Activated CD4-positive, alpha-beta memory T cell treated with anti-CD3 and anti-CD28 coated beads for 36 hours (primary cell): Measurements from ENCODE around the gene ERGIC2. TPM values are rescaled to one million over a fixed set of nuclear protein-coding genes. Genes with fewer than 3 reads are reported as not detected.

Experiments used
- CTCF ChIA-PET: fragments of 350-600 bp; sonication (Branson Sonifier 250); formaldehyde crosslinking; loops from one replicate; lab custom pipeline; 2021; ENCODE audit warnings: antibody characterized with exemption, inconsistent platforms; lab: Charles Lee
- POLR2A ChIA-PET: fragments of 350-600 bp; sonication (Branson Sonifier 250); formaldehyde crosslinking; loops from one replicate; lab custom pipeline; 2021; ENCODE audit warnings: antibody characterized with exemption; lab: Charles Lee
- DNase-seq: peaks from one replicate; pipeline ENCODE4 v3.0.0-alpha.2; 2020
- H3K27ac Mint-ChIP-seq: one replicate; pipeline ENCODE4 v1.8.0; 2021; ENCODE audit warnings: mixed read lengths
- H3K27me3 Mint-ChIP-seq: one replicate; pipeline ENCODE4 v1.8.0; 2021; ENCODE audit warnings: mixed read lengths
- H3K36me3 Mint-ChIP-seq: one replicate; pipeline ENCODE4 v1.8.0; 2021; ENCODE audit warnings: mixed read lengths
- H3K4me1 Mint-ChIP-seq: one replicate; pipeline ENCODE4 v1.8.0; 2021; ENCODE audit warnings: low read depth, mixed read lengths
- H3K4me3 Mint-ChIP-seq: one replicate; pipeline ENCODE4 v1.8.0; 2021; ENCODE audit warnings: mild to moderate bottlenecking, mixed read lengths
- H3K9me3 Mint-ChIP-seq: one replicate; pipeline ENCODE4 v1.8.0; 2021; ENCODE audit warnings: mixed read lengths
- intact Hi-C: fragments of 100-400 bp; cut with micrococcal nuclease; formaldehyde crosslinking; loops from one replicate; pipeline ENCODE4 v1.15.1; 2023
- total RNA-seq, 2 experiments: library from RNA; stranded (reverse); gene quantifications; one replicate each; pipeline ENCODE4 v1.2.3, GENCODE V29; 2021

ERGIC2 gene
- total RNA-seq, 2 experiments from 2014 or later = 103 to 120 TPM

DNA sequence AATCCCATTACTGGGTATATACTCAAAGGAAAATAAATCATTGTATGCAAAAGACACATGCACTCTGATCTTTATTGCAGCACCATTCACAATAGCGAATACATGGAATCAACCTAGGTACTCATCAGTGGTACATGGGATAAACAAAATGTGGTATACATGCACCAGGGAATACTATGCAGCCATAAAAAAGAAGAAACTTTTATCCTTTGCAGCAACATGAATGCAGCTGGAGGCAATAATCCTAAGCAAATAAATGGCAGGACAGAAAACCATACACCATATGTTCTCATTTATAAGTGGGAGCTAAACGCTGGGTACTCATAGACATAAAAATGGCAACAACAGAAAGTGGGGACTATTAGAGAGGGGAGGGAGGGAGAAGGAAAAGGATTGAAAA is 15.9 kb downstream of the ERGIC2 start:
- Mint-ChIP-seq H3K9me3 (peaks cover 5% of the 10 kb centered on the region), H3K36me3 (peaks cover 40% of the 10 kb centered on the region), H3K27me3 (no peaks in the 10 kb centered on the region), H3K4me3 (no peak overlapping the region), H3K4me1 (peaks cover 11% of the 10 kb centered on the region), H3K27ac (no peak overlapping the region)
- CTCF ChIA-PET = no interaction called here
- no peak for DNase-seq
- POLR2A ChIA-PET = no interaction called here
- intact Hi-C loops = no loop called here

- POLR2A ChIA-PET = no interaction called here
- intact Hi-C loops = no loop called here
- H3K9me3 Mint-ChIP-seq = no peaks in the 10 kb centered on the region
Observed at GRCh38 chr12:29354954-29355353, 26.0 kb downstream of the ERGIC2 start.

GRCh38 chr12:29350080-29350479 is 30.9 kb downstream of the ERGIC2 start:
- Mint-ChIP-seq H3K27me3 (no peaks in the 10 kb centered on the region), H3K36me3 (peaks cover 12% of the 10 kb centered on the region)

More at GRCh38 chr12:29354954-29355353, 26.0 kb downstream of the ERGIC2 start:
- Mint-ChIP-seq H3K36me3 (peaks cover 13% of the 10 kb centered on the region), H3K4me1 (no peaks in the 10 kb centered on the region), H3K27me3 (no peaks in the 10 kb centered on the region), H3K4me3 (no peak overlapping the region), H3K27ac (no peak overlapping the region)
- CTCF ChIA-PET = no interaction called here
- no peak for DNase-seq

DNA sequence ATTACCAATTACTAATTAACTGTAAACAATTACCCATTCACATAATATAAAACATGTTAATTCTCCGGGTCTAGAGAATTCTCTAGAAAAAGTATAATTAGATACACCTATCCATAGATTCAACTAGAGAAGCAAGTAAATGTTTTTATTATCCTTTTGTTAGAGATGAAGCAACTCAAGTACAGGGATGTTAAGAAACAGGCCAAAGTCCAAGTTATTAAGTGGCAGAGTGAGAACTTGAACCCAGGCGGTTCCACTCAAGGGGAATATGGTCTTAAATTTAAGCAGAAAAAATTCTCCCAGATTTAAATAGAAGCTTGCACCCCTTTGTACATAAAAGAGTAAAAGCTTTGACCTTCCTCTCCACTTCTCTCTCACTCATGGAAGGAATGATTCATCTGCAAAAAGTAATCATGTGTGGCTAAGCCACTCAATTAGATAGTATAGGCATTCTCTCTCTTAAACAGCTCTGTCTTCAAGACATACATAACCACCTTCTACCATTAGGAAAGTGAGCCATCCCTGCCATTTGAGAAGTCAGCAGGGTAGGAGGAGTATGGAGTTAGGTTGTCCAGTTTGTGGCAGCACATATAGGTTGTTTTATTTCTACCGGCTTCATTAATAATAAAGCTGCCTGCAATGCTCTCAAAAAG is 34.1 kb downstream of the ERGIC2 start:
- H3K36me3 Mint-ChIP-seq = peaks cover 18% of the 10 kb centered on the region
- DNase-seq = no peak
- ChIA-PET POLR2A (interaction anchor here (0.8 to 1.2 kb wide), 2 partner anchors 9 to 34 kb away, joined by 3 read pairs; partner anchors contain the start of gene ERGIC2), CTCF (interaction anchor here (1.3 kb wide), 1 partner anchor 10 kb away, joined by 4 read pairs; no protein-coding TSS in a partner anchor)
- H3K27me3 Mint-ChIP-seq = no peaks in the 10 kb centered on the region
- no peak overlapping the region for H3K27ac Mint-ChIP-seq
- H3K4me3 Mint-ChIP-seq = no peak overlapping the region
- H3K4me1 Mint-ChIP-seq = peaks cover 6% of the 10 kb centered on the region
- no peaks in the 10 kb centered on the region for H3K9me3 Mint-ChIP-seq
- intact Hi-C loops = no loop called here

More at GRCh38 chr12:29350080-29350479, 30.9 kb downstream of the ERGIC2 start:
- H3K4me3 Mint-ChIP-seq = no peak overlapping the region
- ChIA-PET POLR2A (no interaction called here), CTCF (no interaction called here)
- H3K27ac Mint-ChIP-seq = no peak overlapping the region
- intact Hi-C loops = no loop called here
- H3K9me3 Mint-ChIP-seq = no peaks in the 10 kb centered on the region
- no peak for DNase-seq
- H3K4me1 Mint-ChIP-seq = peaks cover 6% of the 10 kb centered on the region

DNA sequence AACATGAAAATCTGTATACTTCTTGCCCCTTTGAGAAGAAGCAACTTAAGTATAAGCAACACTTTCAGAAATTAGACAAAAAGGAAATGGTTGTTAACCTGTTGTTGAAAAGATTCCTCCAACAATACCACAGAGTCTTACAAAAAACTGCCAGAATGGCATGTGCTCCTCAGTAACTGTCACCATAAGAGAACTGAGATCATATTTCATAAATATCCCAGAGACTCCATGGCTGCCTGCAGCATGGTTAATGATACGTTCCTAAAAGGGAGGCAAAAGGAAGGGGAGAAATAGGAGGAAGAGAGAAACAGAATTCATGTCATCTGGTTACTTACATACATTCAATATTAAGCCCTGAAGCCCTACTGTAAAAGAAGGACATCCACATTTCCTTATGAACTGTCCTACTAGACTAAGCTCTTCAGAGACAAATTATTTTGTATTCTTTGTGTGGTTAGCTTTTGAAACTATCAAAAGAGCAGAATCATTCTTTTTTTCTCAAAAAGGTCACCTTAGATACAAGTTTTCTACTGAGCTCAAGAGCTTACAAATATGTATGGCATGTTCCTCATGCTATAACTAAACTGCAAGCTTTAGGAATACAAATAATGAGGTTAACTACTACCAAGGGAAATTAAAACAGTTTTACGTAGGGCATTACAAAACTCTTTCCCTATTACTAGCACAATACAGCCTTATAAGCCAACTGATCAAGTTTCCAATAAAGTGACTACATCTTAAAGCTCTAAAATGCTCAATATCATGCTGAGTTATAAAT is 37.8 kb downstream of the ERGIC2 start:
- CTCF ChIA-PET = no interaction called here
- POLR2A ChIA-PET = no interaction called here
- no peak overlapping the region for H3K4me3 Mint-ChIP-seq
- no peak for DNase-seq
- H3K36me3 Mint-ChIP-seq = peaks cover 23% of the 10 kb centered on the region
- intact Hi-C loops = no loop called here
- no peaks in the 10 kb centered on the region for H3K9me3 Mint-ChIP-seq
- no peak overlapping the region for H3K27ac Mint-ChIP-seq
- H3K27me3 Mint-ChIP-seq = no peaks in the 10 kb centered on the region
- H3K4me1 Mint-ChIP-seq = peaks cover 6% of the 10 kb centered on the region

DNA sequence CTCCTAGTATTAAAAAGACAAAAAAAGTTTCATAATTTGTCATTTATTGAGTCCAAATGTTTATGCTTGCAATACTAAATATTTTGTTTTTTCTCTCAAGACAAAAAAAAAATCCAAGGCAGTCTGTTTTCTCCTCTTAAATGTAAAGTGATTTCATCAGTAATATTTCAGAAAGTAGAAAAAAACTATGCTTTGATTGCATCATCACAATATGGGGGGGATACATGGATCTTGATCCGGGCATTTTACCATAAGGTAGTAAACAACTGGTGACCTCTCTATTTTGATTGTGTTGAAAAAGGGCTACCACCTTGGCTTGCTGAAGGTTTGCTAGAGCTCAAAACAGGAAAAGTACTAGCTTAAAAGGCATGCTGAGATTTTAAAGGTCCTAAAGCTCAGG is 43.6 kb downstream of the ERGIC2 start:
- H3K9me3 Mint-ChIP-seq = no peaks in the 10 kb centered on the region
- POLR2A ChIA-PET = interaction anchor here (0.9 kb wide), 1 partner anchor 10 kb away, joined by 3 read pairs; no protein-coding TSS in a partner anchor
- peaks cover 19% of the 10 kb centered on the region for H3K36me3 Mint-ChIP-seq
- no peaks in the 10 kb centered on the region for H3K27me3 Mint-ChIP-seq
- DNase-seq = no peak
- intact Hi-C loops = no loop called here
- no peaks in the 10 kb centered on the region for H3K4me1 Mint-ChIP-seq
- H3K4me3 Mint-ChIP-seq = no peak overlapping the region
- H3K27ac Mint-ChIP-seq = no peak overlapping the region
- CTCF ChIA-PET = interaction anchor here (0.6 to 0.8 kb wide), 3 partner anchors 10 to 44 kb away, joined by 3 to 4 read pairs (median 3); no protein-coding TSS in a partner anchor

- DNase-seq = no peak
- intact Hi-C loops = no loop called here
- no peak overlapping the region for H3K27ac Mint-ChIP-seq
- H3K4me3 Mint-ChIP-seq = no peak overlapping the region
- H3K27me3 Mint-ChIP-seq = no peaks in the 10 kb centered on the region
- peaks cover 9% of the 10 kb centered on the region for H3K36me3 Mint-ChIP-seq
- H3K9me3 Mint-ChIP-seq = no peaks in the 10 kb centered on the region
- CTCF ChIA-PET = interaction anchor here (0.7 kb wide), 1 partner anchor 17 kb away, joined by 3 read pairs; no protein-coding TSS in a partner anchor
- POLR2A ChIA-PET = no interaction called here
- no peaks in the 10 kb centered on the region for H3K4me1 Mint-ChIP-seq
Observed at GRCh38 chr12:29334937-29335336, 46.0 kb downstream of the ERGIC2 start.

DNA sequence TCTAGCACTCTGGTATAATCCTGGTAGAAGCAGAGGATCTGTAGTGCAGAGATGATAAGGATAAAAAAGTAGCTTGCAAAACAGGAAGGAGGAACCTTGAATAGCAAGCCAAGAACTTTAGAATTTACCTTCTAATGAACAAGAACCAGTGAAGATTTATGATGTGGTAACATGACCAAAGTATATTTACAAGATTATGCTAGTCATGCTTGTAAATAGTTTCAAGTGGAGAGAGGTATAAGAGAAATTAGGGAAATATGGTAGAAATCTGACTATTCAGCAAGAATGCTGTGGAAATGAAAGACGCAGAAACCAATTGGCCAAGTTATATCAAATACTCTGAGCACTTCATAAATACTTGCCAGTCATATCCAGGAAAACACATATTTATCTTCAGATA is 47.8 kb downstream of the ERGIC2 start:
- Mint-ChIP-seq H3K27ac (no peak overlapping the region), H3K4me1 (no peaks in the 10 kb centered on the region), H3K4me3 (no peak overlapping the region), H3K36me3 (peaks cover 8% of the 10 kb centered on the region), H3K27me3 (no peaks in the 10 kb centered on the region), H3K9me3 (no peaks in the 10 kb centered on the region)
- no peak for DNase-seq
- intact Hi-C loops = no loop called here
- ChIA-PET CTCF (no interaction called here), POLR2A (no interaction called here)

DNA sequence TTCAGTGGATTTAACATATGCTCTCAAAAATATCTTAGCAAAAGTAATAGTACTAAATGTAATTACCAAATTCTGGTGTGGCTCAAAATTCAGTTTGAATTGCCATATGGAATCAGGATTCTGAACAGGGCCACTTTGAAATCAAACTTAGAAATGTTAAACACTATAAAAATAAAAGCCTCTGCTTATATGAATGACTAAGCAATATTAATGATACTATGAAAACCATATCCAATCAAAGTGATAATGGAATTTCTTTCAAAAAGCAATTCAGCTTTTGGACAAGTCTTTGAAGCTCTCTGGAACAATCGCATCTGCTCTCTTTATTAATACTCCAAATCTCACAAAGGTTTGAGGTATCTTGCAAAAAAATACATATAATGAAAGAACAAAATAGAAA is 51.6 kb downstream of the ERGIC2 start:
- DNase-seq = no peak
- Mint-ChIP-seq H3K27me3 (no peaks in the 10 kb centered on the region), H3K4me3 (no peak overlapping the region), H3K36me3 (peaks cover 17% of the 10 kb centered on the region), H3K27ac (no peak overlapping the region), H3K9me3 (no peaks in the 10 kb centered on the region), H3K4me1 (no peaks in the 10 kb centered on the region)
- intact Hi-C loops = no loop called here
- ChIA-PET POLR2A (no interaction called here), CTCF (interaction anchor here (1.2 to 1.5 kb wide), 2 partner anchors 21 to 241 kb away, joined by 3 read pairs; no protein-coding TSS in a partner anchor)

- H3K36me3 Mint-ChIP-seq = peaks cover 22% of the 10 kb centered on the region
- intact Hi-C loops = no loop called here
- no peak overlapping the region for H3K4me3 Mint-ChIP-seq
- no peak overlapping the region for H3K27ac Mint-ChIP-seq
- peaks cover 8% of the 10 kb centered on the region for H3K4me1 Mint-ChIP-seq
- DNase-seq = no peak
- no peaks in the 10 kb centered on the region for H3K27me3 Mint-ChIP-seq
- no peaks in the 10 kb centered on the region for H3K9me3 Mint-ChIP-seq
- ChIA-PET CTCF (interaction anchor here (9.1 kb wide), 1 partner anchor 250 kb away, joined by 138 read pairs; no protein-coding TSS in a partner anchor), POLR2A (no interaction called here)
Observed at GRCh38 chr12:29322157-29322556, 58.8 kb downstream of the ERGIC2 start.

- intact Hi-C loops = no loop called here
- peaks cover 8% of the 10 kb centered on the region for H3K4me1 Mint-ChIP-seq
- no peak overlapping the region for H3K27ac Mint-ChIP-seq
- ChIA-PET POLR2A (no interaction called here), CTCF (interaction anchor here (0.7 to 9.1 kb wide), 2 partner anchors 166 to 248 kb away, joined by 3 to 138 read pairs; no protein-coding TSS in a partner anchor)
- H3K36me3 Mint-ChIP-seq = peaks cover 18% of the 10 kb centered on the region
- H3K27me3 Mint-ChIP-seq = no peaks in the 10 kb centered on the region
- DNase-seq = no peak
- H3K4me3 Mint-ChIP-seq = no peak overlapping the region
- H3K9me3 Mint-ChIP-seq = no peaks in the 10 kb centered on the region
Observed at GRCh38 chr12:29320295-29321085, 60.5 kb downstream of the ERGIC2 start.
